Lower leg skin (tissue), 4 donors: ENCODE measurements around the gene VSIG10L. TPM values are rescaled to one million over a fixed set of nuclear protein-coding genes. Genes with fewer than 3 reads are reported as not detected.

Experiments used
- DNase-seq, 2 donors: peaks; one replicate each; pipeline ENCODE4 v3.0.0-alpha.2; 2019; ENCODE audit warnings: low spot score in 2 of 2
- H3K4me3 ChIP-seq: fragments of 200-600 bp; sonication (generic); 2 replicates; pipeline ENCODE4 v1.5.1; 2017; ENCODE audit warnings: mild to moderate bottlenecking, low read depth; ENCODE audit not compliant: poor library complexity, severe bottlenecking
- CTCF ChIP-seq, 3 donors: fragments of 450-650 bp; IDR thresholded peaks; one replicate each; pipeline ENCODE4 v1.5.1; 2016; ENCODE audit warnings: antibody characterized with exemption in 3 of 3, mild to moderate bottlenecking in 3 of 3, moderate library complexity in 2 of 3
- POLR2A ChIP-seq, 2 donors: fragments of 450-650 bp; IDR thresholded peaks; one replicate each; pipeline ENCODE4 v1.6.1; 2016 to 2017; ENCODE audit warnings: antibody characterized with exemption in 2 of 2, mild to moderate bottlenecking in 1 of 2, moderate library complexity in 1 of 2
- WGBS, 2 donors: methylation state at CpG; one replicate each; pipeline ENCODE4 v1.1.5; 2018; 5-methylcytosine and 5-hydroxymethylcytosine counted together
- intact Hi-C: fragments of 100-400 bp; cut with DNase I; formaldehyde crosslinking; loops from one replicate; pipeline ENCODE4 v1.15.0; 2023; ENCODE audit warnings: low total_unique reads
- total RNA-seq, 4 donors: library from RNA; depleted of rRNA; stranded (reverse); fragments of >200 nt; gene quantifications; one replicate each; pipeline ENCODE4 v1.1.0, GENCODE V29; 2016

The VSIG10L gene
- total RNA-seq, 4 donors from 2014 or later, result 31.0 to 42.9 (median 39.5) TPM

GRCh38 chr19:51305479-51305878, 36.5 kb downstream of the VSIG10L start:
- 81 to 86% methylated on average over 3 of the region's 3 CpGs for WGBS, 2 donors
- peak in 1 of 2 donors; percentile 50 for DNase-seq
- TF ChIP-seq CTCF (IDR thresholded peaks at IDR 0.05), result no peak
- TF ChIP-seq POLR2A (IDR thresholded peaks at IDR 0.05), result no peak
- intact Hi-C loops, result no loop called here
- no peak overlapping the region for H3K4me3 ChIP-seq

- 70 to 72% methylated on average over 7 of the region's 7 CpGs for WGBS, 2 donors
- H3K4me3 ChIP-seq, result no peak overlapping the region
- peak in 1 of 2 donors; percentile 49 for DNase-seq
- intact Hi-C loops, result no loop called here
- TF ChIP-seq POLR2A (IDR thresholded peaks at IDR 0.05) (no peak), CTCF (IDR thresholded peaks at IDR 0.05) (no peak)
These were observed 40.7 kb downstream of the VSIG10L start for GRCh38 chr19:51301266-51301665.

- TF ChIP-seq POLR2A (IDR thresholded peaks at IDR 0.05) (no peak), CTCF (IDR thresholded peaks at IDR 0.05) (no peak)
- intact Hi-C loops, result no loop called here
- WGBS, 2 donors, result 73 to 74% methylated on average over 5 of the region's 5 CpGs
- no peak overlapping the region for H3K4me3 ChIP-seq
- DNase-seq, result peak in 1 of 2 donors; percentile 67
These were observed 44.5 kb downstream of the VSIG10L start for GRCh38 chr19:51297406-51297805.

GRCh38 chr19:51296336-51297093, 45.4 kb downstream of the VSIG10L start:
- H3K4me3 ChIP-seq, result no peak overlapping the region
- intact Hi-C loops, result no loop called here
- 59% methylated on average over 9 of the region's 9 CpGs for WGBS, 2 donors
- TF ChIP-seq POLR2A (IDR thresholded peaks at IDR 0.05), result no peak
- no peak for TF ChIP-seq CTCF (IDR thresholded peaks at IDR 0.05)
- no peak for DNase-seq

GRCh38 chr19:51295382-51296126, 46.4 kb downstream of the VSIG10L start:
- H3K4me3 ChIP-seq, result no peak overlapping the region
- WGBS, 2 donors, result 32 to 35% methylated on average over 15 of the region's 15 CpGs
- intact Hi-C loops, result no loop called here
- TF ChIP-seq POLR2A (IDR thresholded peaks at IDR 0.05) (no peak), CTCF (IDR thresholded peaks at IDR 0.05) (no peak)
- DNase-seq, result peak in 1 of 2 donors; percentile 80
